OCI-LY3 (cell line): ENCODE results near the gene TMEFF1.

ENCODE experiments used
- EZH2phosphoT487 ChIP-seq: fragments of 200-600 bp; shearing (Covaris generic); IDR thresholded peaks from 2 replicates; pipeline ENCODE4 v1.6.1; 2018; ENCODE audit warnings: antibody characterized with exemption, mixed run types, low read depth
- TF ChIP-seq, protein P1 (sequence below): fragments of 200-600, 300-600 bp; sonication (generic); IDR thresholded peaks from 2 replicates; pipeline ENCODE4 v1.5.1; 2014; ENCODE audit warnings: antibody characterized with exemption, low read length, low read depth

DNA sequence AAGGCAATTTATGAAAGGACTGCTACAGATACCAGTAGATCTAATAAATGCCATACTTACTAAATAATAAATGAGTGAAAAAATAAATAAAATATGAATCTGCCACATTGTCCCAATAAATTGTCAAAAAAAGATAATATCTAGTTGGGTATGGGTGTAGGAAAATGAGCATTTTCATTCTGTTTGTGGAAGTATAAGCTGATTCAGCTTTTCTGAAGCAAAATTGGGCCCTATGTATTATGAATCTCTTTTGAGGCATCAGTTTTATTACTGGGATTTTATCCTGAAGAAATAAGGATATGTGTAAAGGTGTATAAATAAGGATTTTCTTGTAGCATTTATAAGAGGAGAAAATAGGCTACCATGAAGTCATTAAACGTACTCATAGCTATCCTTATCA, 151.0 kb downstream of the TMEFF1 start:
- TF ChIP-seq, protein P1, sequence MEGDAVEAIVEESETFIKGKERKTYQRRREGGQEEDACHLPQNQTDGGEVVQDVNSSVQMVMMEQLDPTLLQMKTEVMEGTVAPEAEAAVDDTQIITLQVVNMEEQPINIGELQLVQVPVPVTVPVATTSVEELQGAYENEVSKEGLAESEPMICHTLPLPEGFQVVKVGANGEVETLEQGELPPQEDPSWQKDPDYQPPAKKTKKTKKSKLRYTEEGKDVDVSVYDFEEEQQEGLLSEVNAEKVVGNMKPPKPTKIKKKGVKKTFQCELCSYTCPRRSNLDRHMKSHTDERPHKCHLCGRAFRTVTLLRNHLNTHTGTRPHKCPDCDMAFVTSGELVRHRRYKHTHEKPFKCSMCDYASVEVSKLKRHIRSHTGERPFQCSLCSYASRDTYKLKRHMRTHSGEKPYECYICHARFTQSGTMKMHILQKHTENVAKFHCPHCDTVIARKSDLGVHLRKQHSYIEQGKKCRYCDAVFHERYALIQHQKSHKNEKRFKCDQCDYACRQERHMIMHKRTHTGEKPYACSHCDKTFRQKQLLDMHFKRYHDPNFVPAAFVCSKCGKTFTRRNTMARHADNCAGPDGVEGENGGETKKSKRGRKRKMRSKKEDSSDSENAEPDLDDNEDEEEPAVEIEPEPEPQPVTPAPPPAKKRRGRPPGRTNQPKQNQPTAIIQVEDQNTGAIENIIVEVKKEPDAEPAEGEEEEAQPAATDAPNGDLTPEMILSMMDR = no peak
- TF ChIP-seq EZH2phosphoT487 = no peak
